ENCODE measurements around the gene FOXG1. TPM values are rescaled to one million over a fixed set of nuclear protein-coding genes. Genes with fewer than 3 reads are reported as not detected.

FOXG1 gene
- total RNA-seq: under 0.01 TPM in 2 replicates

GRCh38 chr14:28766469-28766955 is at the start of gene FOXG1:
Gene FOXG1 (plus strand): TSS chr14:28766787. CDS start chr14:28767280, 493 bp downstream.

Data from placental pericyte (primary cell).